Measurements from ENCODE around the gene HAPLN1.

HAPLN1 gene

GRCh38 chr5:83731638-83732037, 11.0 kb upstream of the HAPLN1 start:
- H3K36me3 ChIP-seq (ENCODE audit: insufficient read depth): no peaks in the 10 kb centered on the region

DNA sequence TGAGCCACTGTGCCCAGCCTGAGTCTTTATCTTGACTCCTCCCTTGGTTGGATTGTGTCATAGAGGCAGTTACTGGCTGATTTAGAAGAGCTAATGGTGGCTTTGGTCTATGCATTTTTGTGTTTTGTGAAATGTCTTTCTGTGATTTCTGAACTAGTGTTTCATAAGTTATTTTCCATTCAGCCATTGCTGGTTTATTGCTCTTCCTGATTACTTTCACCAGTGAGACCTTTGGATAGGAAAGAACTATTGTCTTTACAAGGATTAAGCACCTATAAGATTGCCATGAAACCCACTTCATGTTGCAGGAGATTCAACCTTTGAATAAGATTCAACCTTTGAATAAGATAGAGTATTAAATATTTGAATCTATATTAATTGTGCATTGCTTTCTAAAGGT, 8.7 kb upstream of the HAPLN1 start:
- no peaks in the 10 kb centered on the region for H3K4me1 ChIP-seq (ENCODE audit: low read depth, poor library complexity, severe bottlenecking)
- no peaks in the 10 kb centered on the region for H3K79me2 ChIP-seq (ENCODE audit: insufficient read depth, low read depth)
- no peak overlapping the region for H3K4me3 ChIP-seq (IDR thresholded peaks at IDR 0.05; ENCODE audit: insufficient read depth, low read depth, low read length)
- no peaks in the 10 kb centered on the region for H4K20me1 ChIP-seq (ENCODE audit: insufficient read depth)
- H3K36me3 ChIP-seq (ENCODE audit: insufficient read depth): no peaks in the 10 kb centered on the region
- TF ChIP-seq, protein P1, sequence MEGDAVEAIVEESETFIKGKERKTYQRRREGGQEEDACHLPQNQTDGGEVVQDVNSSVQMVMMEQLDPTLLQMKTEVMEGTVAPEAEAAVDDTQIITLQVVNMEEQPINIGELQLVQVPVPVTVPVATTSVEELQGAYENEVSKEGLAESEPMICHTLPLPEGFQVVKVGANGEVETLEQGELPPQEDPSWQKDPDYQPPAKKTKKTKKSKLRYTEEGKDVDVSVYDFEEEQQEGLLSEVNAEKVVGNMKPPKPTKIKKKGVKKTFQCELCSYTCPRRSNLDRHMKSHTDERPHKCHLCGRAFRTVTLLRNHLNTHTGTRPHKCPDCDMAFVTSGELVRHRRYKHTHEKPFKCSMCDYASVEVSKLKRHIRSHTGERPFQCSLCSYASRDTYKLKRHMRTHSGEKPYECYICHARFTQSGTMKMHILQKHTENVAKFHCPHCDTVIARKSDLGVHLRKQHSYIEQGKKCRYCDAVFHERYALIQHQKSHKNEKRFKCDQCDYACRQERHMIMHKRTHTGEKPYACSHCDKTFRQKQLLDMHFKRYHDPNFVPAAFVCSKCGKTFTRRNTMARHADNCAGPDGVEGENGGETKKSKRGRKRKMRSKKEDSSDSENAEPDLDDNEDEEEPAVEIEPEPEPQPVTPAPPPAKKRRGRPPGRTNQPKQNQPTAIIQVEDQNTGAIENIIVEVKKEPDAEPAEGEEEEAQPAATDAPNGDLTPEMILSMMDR (conservative IDR thresholded peaks at IDR 0.05; ENCODE audit: low read depth, low read length): no peak
- no peak overlapping the region for H2AFZ ChIP-seq (ENCODE audit: low read depth)
- H3K27me3 ChIP-seq (ENCODE audit: insufficient read depth, low read depth): no peaks in the 10 kb centered on the region
- no peak overlapping the region for H3K4me2 ChIP-seq
- H3K27ac ChIP-seq: no peak overlapping the region
- no peak overlapping the region for H3K9ac ChIP-seq

More at GRCh38 chr5:83731638-83732037, 11.0 kb upstream of the HAPLN1 start:
- H3K27ac ChIP-seq: no peak overlapping the region
- TF ChIP-seq, protein P1 (conservative IDR thresholded peaks at IDR 0.05; ENCODE audit: low read depth, low read length): no peak
- H3K27me3 ChIP-seq (ENCODE audit: insufficient read depth, low read depth): no peaks in the 10 kb centered on the region
- H3K4me1 ChIP-seq (ENCODE audit: low read depth, poor library complexity, severe bottlenecking): no peaks in the 10 kb centered on the region
- no peak overlapping the region for H3K4me3 ChIP-seq (IDR thresholded peaks at IDR 0.05; ENCODE audit: insufficient read depth, low read depth, low read length)
- H3K4me2 ChIP-seq: no peak overlapping the region
- no peaks in the 10 kb centered on the region for H3K79me2 ChIP-seq (ENCODE audit: insufficient read depth, low read depth)
- no peak overlapping the region for H3K9ac ChIP-seq
- no peak overlapping the region for H2AFZ ChIP-seq (ENCODE audit: low read depth)
- H4K20me1 ChIP-seq (ENCODE audit: insufficient read depth): no peaks in the 10 kb centered on the region

DNA sequence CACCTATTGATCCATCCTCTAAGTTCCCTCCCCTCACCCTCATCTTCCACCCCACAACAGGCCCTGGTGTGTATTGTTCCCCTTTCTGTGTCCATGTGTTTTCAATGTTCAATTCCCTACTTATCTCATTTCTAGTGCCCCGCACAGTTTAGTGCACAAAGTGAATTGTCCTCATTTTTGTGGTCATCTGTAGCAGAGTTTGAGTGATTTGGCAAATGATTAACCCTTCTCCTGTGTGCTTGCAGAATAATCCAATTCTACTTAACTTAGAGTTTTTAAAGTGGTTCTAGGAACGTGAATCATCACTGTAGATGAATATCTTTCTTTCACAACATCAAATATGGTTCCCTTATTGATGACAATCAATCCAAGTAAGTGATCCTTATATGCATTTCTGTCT, 6.3 kb upstream of the HAPLN1 start:
- no peaks in the 10 kb centered on the region; the same call in 1 of the 2 replicates for H3K27me3 ChIP-seq (ENCODE audit: insufficient read depth, low read depth)

DNA sequence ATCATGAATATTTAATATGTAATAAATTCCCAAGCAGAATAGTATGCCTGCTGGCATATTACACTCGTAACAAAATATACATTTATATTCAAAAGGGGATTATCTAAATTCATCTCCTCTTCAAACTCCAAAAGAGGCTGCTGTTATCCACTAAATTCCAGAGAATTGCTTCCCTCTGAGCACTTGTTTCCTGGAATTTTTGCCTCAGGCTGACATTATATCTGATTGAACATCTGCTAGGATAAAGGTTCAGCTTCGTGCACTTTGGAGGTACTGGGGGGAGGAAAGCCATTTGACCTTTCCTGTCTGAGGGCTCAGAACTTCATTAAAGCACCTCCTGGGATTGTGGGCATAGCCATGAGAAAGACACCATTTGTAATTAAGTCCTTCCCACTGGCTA, 4.3 kb upstream of the HAPLN1 start:
- no peak overlapping the region for H3K27ac ChIP-seq
- TF ChIP-seq, protein P1 (conservative IDR thresholded peaks at IDR 0.05; ENCODE audit: low read depth, low read length): no peak

More for the DNA sequence above, 6.3 kb upstream of the HAPLN1 start:
- H2AFZ ChIP-seq (ENCODE audit: low read depth): no peak overlapping the region
- H3K9ac ChIP-seq: no peak overlapping the region
- no peaks in the 10 kb centered on the region for H3K79me2 ChIP-seq (ENCODE audit: insufficient read depth, low read depth)
- H4K20me1 ChIP-seq (ENCODE audit: insufficient read depth): no peaks in the 10 kb centered on the region
- no peak overlapping the region for H3K4me3 ChIP-seq (IDR thresholded peaks at IDR 0.05; ENCODE audit: insufficient read depth, low read depth, low read length)
- no peak overlapping the region for H3K4me2 ChIP-seq
- no peaks in the 10 kb centered on the region for H3K36me3 ChIP-seq (ENCODE audit: insufficient read depth)
- H3K4me1 ChIP-seq (ENCODE audit: low read depth, poor library complexity, severe bottlenecking): peaks cover 5% of the 10 kb centered on the region
- no peak overlapping the region for H3K27ac ChIP-seq
- TF ChIP-seq, protein P1 (conservative IDR thresholded peaks at IDR 0.05; ENCODE audit: low read depth, low read length): no peak

More for the DNA sequence above, 4.3 kb upstream of the HAPLN1 start:
- Histone ChIP-seq H4K20me1 (ENCODE audit: insufficient read depth) (no peaks in the 10 kb centered on the region), H3K79me2 (ENCODE audit: insufficient read depth, low read depth) (no peaks in the 10 kb centered on the region), H3K27me3 (ENCODE audit: insufficient read depth, low read depth) (no peaks in the 10 kb centered on the region; the same call in 1 of the 2 replicates), H3K4me2 (no peak overlapping the region), H3K4me1 (ENCODE audit: low read depth, poor library complexity, severe bottlenecking) (peaks cover 5% of the 10 kb centered on the region), H3K9ac (no peak overlapping the region), H2AFZ (ENCODE audit: low read depth) (no peak overlapping the region), H3K4me3 (IDR thresholded peaks at IDR 0.05; ENCODE audit: insufficient read depth, low read depth, low read length) (no peak overlapping the region), H3K36me3 (ENCODE audit: insufficient read depth) (no peaks in the 10 kb centered on the region)
